Measurements from ENCODE around the gene AMBRA1.

DNA sequence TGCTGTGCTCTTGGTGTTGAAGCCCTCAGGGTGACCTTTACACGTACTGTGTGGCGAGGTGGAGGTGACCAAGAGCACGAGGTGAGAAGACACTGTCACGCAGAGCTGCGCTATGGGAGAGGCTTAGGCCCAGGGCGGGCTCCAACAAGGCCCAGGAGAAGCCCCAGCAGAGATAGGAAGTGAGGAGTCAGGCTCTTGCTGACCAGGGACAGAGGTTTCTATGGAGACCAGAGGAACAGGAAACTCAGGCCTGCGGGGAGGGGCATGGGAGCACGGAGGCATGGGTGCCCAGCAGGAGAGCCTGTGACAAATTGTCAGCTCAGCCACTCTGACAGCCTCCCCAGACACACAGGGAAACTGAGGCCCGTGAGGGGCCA, 230.8 kb downstream of the AMBRA1 start:
- TF ChIP-seq, protein P1, sequence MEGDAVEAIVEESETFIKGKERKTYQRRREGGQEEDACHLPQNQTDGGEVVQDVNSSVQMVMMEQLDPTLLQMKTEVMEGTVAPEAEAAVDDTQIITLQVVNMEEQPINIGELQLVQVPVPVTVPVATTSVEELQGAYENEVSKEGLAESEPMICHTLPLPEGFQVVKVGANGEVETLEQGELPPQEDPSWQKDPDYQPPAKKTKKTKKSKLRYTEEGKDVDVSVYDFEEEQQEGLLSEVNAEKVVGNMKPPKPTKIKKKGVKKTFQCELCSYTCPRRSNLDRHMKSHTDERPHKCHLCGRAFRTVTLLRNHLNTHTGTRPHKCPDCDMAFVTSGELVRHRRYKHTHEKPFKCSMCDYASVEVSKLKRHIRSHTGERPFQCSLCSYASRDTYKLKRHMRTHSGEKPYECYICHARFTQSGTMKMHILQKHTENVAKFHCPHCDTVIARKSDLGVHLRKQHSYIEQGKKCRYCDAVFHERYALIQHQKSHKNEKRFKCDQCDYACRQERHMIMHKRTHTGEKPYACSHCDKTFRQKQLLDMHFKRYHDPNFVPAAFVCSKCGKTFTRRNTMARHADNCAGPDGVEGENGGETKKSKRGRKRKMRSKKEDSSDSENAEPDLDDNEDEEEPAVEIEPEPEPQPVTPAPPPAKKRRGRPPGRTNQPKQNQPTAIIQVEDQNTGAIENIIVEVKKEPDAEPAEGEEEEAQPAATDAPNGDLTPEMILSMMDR (IDR thresholded peaks at IDR 0.05; ENCODE audit: insufficient read depth, low read length, poor library complexity, severe bottlenecking) = no peak
- no peak for TF ChIP-seq EZH2phosphoT487 (conservative IDR thresholded peaks at IDR 0.05; ENCODE audit: low read length)
